ENCODE measurements around the gene RABGAP1L.

- TF ChIP-seq CTCF (IDR thresholded peaks at IDR 0.05; ENCODE audit: low read depth, low read length, missing input control) = no peak
- TF ChIP-seq MAX (IDR thresholded peaks at IDR 0.05) = no peak
- no peak for TF ChIP-seq TAF1 (conservative IDR thresholded peaks at IDR 0.05)
- no peak for TF ChIP-seq HNF4A (conservative IDR thresholded peaks at IDR 0.05)
- TF ChIP-seq EGR1 (IDR thresholded peaks at IDR 0.05; ENCODE audit: low read depth in 2 of 2) = no peak
- no peak for TF ChIP-seq FOXA2 (IDR thresholded peaks at IDR 0.05)
- TF ChIP-seq REST (IDR thresholded peaks at IDR 0.05) = no peak
- no peak for TF ChIP-seq GABPA (IDR thresholded peaks at IDR 0.05 in 1 of 2, conservative IDR thresholded peaks at IDR 0.05 in 1 of 2)
- TF ChIP-seq JUND (IDR thresholded peaks at IDR 0.05) = no peak
- no peak for TF ChIP-seq ZBTB33 (IDR thresholded peaks at IDR 0.05)
- no peak for TF ChIP-seq ATF3 (IDR thresholded peaks at IDR 0.05)
- no peak for TF ChIP-seq RAD21 (IDR thresholded peaks at IDR 0.05)
- TF ChIP-seq FOXA1 (IDR thresholded peaks at IDR 0.05) = no peak
- no peak for TF ChIP-seq YY1 (IDR thresholded peaks at IDR 0.05)
Measured at GRCh38 chr1:174837386-174837785, 678.1 kb downstream of the RABGAP1L start.

All from liver (tissue), 3 donors.